LNCAP (cell line): ENCODE data around the gene MLN.

Experiments
- CTCF ChIP-seq: fragments of 450-650 bp; IDR thresholded peaks from 2 replicates; pipeline ENCODE4 v1.5.1; 2017; ENCODE audit warnings: mild to moderate bottlenecking

MLN gene

GRCh38 chr6:33833599-33833998, 29.8 kb upstream of the MLN start:
- no peak for TF ChIP-seq CTCF

GRCh38 chr6:33830635-33831240, 26.9 kb upstream of the MLN start:
- no peak for TF ChIP-seq CTCF

- TF ChIP-seq CTCF, result no peak
Measured at GRCh38 chr6:33828764-33829731, 25.2 kb upstream of the MLN start.

GRCh38 chr6:33828452-33828763, 24.6 kb upstream of the MLN start:
- TF ChIP-seq CTCF, result no peak

- no peak for TF ChIP-seq CTCF
Measured at GRCh38 chr6:33827546-33828451, 24.0 kb upstream of the MLN start.

GRCh38 chr6:33826537-33826936, 22.7 kb upstream of the MLN start:
- no peak for TF ChIP-seq CTCF

GRCh38 chr6:33824461-33825154, 20.8 kb upstream of the MLN start:
- no peak for TF ChIP-seq CTCF
